Measurements from ENCODE around the gene AUH. TPM values are rescaled to one million over a fixed set of nuclear protein-coding genes. Genes with fewer than 3 reads are reported as not detected.

Gene AUH
- total RNA-seq, 4 donors from 2014 or later: 17.1 to 28.2 (median 20.8) TPM

GRCh38 chr9:91178281-91179236 lies 183.2 kb downstream of the AUH start:
- Histone ChIP-seq H3K27ac (no peak overlapping the region), H3K4me1 (no peaks in the 10 kb centered on the region), H3K4me3 (no peak overlapping the region), H3K9me3 (no peaks in the 10 kb centered on the region), H3K27me3 (no peaks in the 10 kb centered on the region), H3K36me3 (no peaks in the 10 kb centered on the region)
- intact Hi-C loops (cut with DNase I; ENCODE audit: low total_unique reads): no loop called here
- no peak for DNase-seq
- in situ Hi-C loops (cut with MboI; ENCODE audit: low sequenced_read_pairs in 4 of 4): loop anchor here in 1 of 4 donors (25.0 kb wide), 1 partner anchor 116 kb away; no protein-coding TSS in a partner anchor
- no peak for ATAC-seq
- TF ChIP-seq CTCF (IDR thresholded peaks at IDR 0.05 in 4 of 5, conservative IDR thresholded peaks at IDR 0.05 in 1 of 5) (no peak), POLR2A (IDR thresholded peaks at IDR 0.05) (no peak)

- Histone ChIP-seq H3K27ac (no peak overlapping the region), H3K4me3 (no peak overlapping the region), H3K9me3 (no peaks in the 10 kb centered on the region), H3K36me3 (no peaks in the 10 kb centered on the region), H3K4me1 (no peaks in the 10 kb centered on the region), H3K27me3 (no peaks in the 10 kb centered on the region)
- DNase-seq (no peak), ATAC-seq (no peak)
- in situ Hi-C loops (cut with MboI; ENCODE audit: low sequenced_read_pairs in 4 of 4): loop anchor here in 1 of 4 donors (25.0 kb wide), 1 partner anchor 115 kb away; no protein-coding TSS in a partner anchor
- intact Hi-C loops (cut with DNase I; ENCODE audit: low total_unique reads): no loop called here
- TF ChIP-seq POLR2A (IDR thresholded peaks at IDR 0.05): no peak
Measured at GRCh38 chr9:91177661-91178280, 183.9 kb downstream of the AUH start.

- no peak overlapping the region for H3K4me3 ChIP-seq
- H3K27ac ChIP-seq: no peak overlapping the region
- ATAC-seq: no peak
- in situ Hi-C loops (cut with MboI; ENCODE audit: low sequenced_read_pairs in 4 of 4): loop anchor here in 1 of 4 donors (25.0 kb wide), 1 partner anchor 115 kb away; no protein-coding TSS in a partner anchor
- no peaks in the 10 kb centered on the region for H3K4me1 ChIP-seq
- TF ChIP-seq CTCF (IDR thresholded peaks at IDR 0.05 in 4 of 5, conservative IDR thresholded peaks at IDR 0.05 in 1 of 5) (no peak), POLR2A (IDR thresholded peaks at IDR 0.05) (no peak)
- intact Hi-C loops (cut with DNase I; ENCODE audit: low total_unique reads): no loop called here
- no peak for DNase-seq
- H3K27me3 ChIP-seq: no peaks in the 10 kb centered on the region
- H3K36me3 ChIP-seq: no peaks in the 10 kb centered on the region
- no peaks in the 10 kb centered on the region for H3K9me3 ChIP-seq
Measured at GRCh38 chr9:91177081-91177480, 184.6 kb downstream of the AUH start.

- DNase-seq (no peak), ATAC-seq (no peak)
- Histone ChIP-seq H3K9me3 (no peaks in the 10 kb centered on the region), H3K4me3 (no peak overlapping the region), H3K27ac (no peak overlapping the region), H3K27me3 (no peaks in the 10 kb centered on the region), H3K36me3 (no peaks in the 10 kb centered on the region), H3K4me1 (no peaks in the 10 kb centered on the region)
- TF ChIP-seq POLR2A (IDR thresholded peaks at IDR 0.05) (no peak), CTCF (IDR thresholded peaks at IDR 0.05 in 4 of 5, conservative IDR thresholded peaks at IDR 0.05 in 1 of 5) (no peak)
- intact Hi-C loops (cut with DNase I; ENCODE audit: low total_unique reads) (no loop called here), in situ Hi-C loops (cut with MboI; ENCODE audit: low sequenced_read_pairs in 4 of 4) (loop anchor here in 1 of 4 donors (25.0 kb wide), 1 partner anchor 114 kb away; no protein-coding TSS in a partner anchor)
Measured at GRCh38 chr9:91176426-91176825, 185.3 kb downstream of the AUH start.

GRCh38 chr9:91174772-91175171 lies 186.9 kb downstream of the AUH start:
- in situ Hi-C loops (cut with MboI; ENCODE audit: low sequenced_read_pairs in 4 of 4) (loop anchor here in 1 of 4 donors (25.0 kb wide), 1 partner anchor 112 kb away; no protein-coding TSS in a partner anchor), intact Hi-C loops (cut with DNase I; ENCODE audit: low total_unique reads) (no loop called here)
- H3K4me3 ChIP-seq: no peak overlapping the region
- H3K9me3 ChIP-seq: no peaks in the 10 kb centered on the region
- H3K27ac ChIP-seq: no peak overlapping the region
- no peaks in the 10 kb centered on the region for H3K27me3 ChIP-seq
- DNase-seq (no peak), ATAC-seq (no peak)
- no peaks in the 10 kb centered on the region for H3K4me1 ChIP-seq
- no peaks in the 10 kb centered on the region for H3K36me3 ChIP-seq
- TF ChIP-seq CTCF (IDR thresholded peaks at IDR 0.05 in 4 of 5, conservative IDR thresholded peaks at IDR 0.05 in 1 of 5) (no peak), POLR2A (IDR thresholded peaks at IDR 0.05) (no peak)
